DMS53 (cell line): Measurements from ENCODE around the gene ZMYND15.

ENCODE experiments used
- DNase-seq: peaks from one replicate; lab custom pipeline; 2025; lab: John Stamatoyannopoulos, UW

The ZMYND15 gene

DNA sequence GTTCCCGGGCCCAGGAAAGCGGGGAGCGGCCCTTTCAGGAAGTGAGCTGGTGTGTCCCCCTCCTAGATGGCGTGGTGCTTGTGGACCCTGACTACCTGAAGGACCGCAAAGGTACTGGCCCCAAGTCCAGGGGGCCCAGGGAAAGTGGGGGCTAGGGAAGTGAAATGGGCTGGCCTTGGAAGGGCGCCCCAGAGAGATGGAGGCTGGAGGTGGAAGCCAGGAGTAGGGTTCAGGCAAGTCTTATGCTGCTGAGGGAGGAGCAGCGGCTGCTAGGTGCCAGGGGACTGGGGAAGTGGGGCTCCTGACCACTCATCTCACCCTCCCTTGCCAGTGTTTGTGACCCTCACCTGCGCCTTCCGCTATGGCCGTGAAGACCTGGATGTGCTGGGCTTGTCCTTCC is 23.6 kb upstream of the ZMYND15 start:
- no peak for DNase-seq

- DNase-seq, result no peak
Observed at GRCh38 chr17:4717791-4718190, 21.8 kb upstream of the ZMYND15 start.

DNA sequence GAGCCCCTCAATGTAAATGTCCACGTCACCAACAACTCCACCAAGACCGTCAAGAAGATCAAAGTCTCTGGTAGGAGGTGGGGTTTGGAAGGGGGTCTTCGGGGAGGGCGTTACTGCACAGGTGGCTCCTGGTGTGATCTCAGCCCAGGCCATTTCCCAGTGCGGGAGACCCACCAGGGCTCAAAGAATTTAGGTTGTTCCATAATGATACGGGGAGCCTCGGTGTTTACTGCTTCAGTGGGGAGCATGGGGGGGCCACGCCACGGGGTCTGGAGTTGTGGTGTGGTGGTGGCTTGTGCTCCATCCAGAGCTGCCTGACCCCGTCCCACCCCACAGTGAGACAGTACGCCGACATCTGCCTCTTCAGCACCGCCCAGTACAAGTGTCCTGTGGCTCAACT is 21.4 kb upstream of the ZMYND15 start:
- DNase-seq, result no peak

DNA sequence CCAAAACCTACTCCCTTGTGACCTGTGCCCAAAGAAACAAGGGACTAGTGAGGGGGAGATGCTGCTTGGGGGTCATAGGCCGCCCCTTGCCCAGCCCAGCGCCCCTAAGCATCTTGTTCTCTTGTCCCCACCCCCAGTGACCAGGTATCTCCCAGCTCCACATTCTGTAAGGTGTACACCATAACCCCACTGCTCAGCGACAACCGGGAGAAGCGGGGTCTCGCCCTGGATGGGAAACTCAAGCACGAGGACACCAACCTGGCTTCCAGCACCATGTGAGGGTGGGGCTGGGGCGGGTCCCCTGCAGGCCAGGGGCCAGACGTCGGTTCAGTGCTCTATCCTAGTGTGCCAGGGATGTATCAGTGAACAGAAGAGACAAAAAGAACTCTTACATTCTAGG is 20.5 kb upstream of the ZMYND15 start:
- DNase-seq, result no peak

GRCh38 chr17:4719684-4720221 is 19.9 kb upstream of the ZMYND15 start:
- DNase-seq, result no peak

DNA sequence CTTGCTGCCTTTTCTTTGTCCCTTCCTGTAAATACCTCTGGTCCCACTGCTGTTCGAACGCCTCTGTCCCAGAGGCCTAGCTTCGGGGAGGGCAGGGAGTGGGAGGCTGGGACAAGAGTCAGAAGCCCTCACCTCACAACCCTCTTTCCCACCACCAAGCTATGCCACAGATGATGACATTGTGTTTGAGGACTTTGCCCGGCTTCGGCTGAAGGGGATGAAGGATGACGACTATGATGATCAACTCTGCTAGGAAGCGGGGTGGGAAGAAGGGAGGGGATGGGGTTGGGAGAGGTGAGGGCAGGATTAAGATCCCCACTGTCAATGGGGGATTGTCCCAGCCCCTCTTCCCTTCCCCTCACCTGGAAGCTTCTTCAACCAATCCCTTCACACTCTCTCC is 18.8 kb upstream of the ZMYND15 start:
- DNase-seq, result no peak

DNA sequence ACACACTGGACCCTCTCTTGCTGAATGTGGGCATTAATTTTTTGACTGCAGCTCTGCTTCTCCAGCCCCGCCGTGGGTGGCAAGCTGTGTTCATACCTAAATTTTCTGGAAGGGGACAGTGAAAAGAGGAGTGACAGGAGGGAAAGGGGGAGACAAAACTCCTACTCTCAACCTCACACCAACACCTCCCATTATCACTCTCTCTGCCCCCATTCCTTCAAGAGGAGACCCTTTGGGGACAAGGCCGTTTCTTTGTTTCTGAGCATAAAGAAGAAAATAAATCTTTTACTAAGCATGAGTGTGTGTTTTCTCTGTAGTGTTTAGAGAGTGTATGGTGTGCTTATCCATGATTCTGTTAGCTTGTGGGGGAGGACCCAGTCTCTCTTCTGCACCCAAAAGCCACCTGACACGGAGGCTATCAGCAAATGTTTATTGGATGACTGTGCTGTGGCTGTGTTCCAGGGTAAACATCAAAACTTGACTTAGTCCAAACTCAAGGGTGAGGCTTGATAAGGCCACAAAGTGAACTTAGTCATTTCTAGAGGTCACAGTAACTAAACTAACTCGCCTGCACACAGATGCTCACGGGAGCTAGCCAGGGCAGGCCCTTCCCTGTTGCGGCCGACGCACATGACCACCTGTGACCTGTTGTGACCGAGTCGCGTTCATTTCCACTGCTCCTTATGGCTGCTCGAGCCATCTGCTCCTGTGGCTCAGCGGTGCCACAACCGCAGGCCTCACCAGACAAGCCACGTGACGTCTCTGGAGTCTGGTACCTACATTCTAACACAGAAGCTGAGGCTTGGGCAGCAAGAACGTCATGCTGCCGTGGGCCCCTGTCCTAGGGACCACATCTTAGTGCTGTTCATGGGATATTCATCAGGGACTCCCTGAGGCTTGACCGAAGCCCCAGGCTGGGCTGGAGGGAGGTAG is 18.2 kb upstream of the ZMYND15 start:
- peak; percentile 88 for DNase-seq

- no peak for DNase-seq
Observed at GRCh38 chr17:4722678-4723240, 16.9 kb upstream of the ZMYND15 start.

DNA sequence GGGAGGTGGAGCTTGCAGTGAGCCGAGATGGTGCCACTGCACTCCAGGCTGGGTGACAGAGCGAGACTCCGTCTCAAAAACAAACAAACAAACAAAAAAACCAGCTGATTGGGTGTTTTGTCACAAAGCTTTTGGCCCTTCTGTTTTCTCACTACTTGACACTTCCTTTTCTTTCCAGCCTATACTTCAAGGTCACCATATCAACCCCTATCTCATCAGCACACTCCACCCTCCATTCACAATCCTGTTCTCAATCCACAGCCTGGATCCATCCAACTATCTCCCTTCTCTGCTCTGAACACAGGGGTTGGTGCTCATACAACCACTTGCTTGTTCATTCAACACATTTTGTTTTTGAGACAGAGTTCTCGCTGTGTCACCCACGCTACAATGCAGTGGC is 15.0 kb upstream of the ZMYND15 start:
- DNase-seq, result no peak

DNA sequence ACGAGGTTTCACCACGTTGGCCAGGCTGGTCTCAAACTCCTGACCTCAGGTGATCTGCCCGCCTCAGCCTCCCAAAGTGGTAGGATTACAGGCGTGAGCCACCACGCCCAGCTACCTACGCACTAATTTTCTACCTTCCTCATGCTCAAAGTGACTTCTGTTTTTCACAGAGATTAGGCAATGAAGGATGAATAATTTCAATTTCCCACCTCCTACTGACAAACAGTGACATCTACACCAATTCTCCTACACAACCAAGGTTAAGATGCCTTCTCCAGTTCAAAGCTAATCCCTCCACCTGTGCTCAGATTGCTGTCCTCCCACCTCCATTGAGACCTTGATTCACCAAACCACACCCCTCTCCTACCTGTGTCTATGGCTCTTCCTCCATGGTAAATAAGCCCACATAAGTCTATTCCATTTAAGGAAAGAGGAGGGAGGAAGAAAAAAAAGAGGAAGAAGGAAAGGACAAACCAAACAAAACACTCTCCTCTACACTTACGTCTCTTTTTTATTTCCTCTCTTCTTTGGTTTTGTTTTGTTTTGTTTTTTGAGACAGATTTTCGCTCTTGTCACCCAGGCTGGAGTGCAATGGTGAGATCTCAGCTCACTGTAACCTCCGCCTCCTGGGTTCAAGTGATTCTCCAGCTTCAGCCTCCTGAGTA is 13.9 kb upstream of the ZMYND15 start:
- no peak for DNase-seq

GRCh38 chr17:4728124-4728523 is 11.5 kb upstream of the ZMYND15 start:
- DNase-seq, result no peak

DNA sequence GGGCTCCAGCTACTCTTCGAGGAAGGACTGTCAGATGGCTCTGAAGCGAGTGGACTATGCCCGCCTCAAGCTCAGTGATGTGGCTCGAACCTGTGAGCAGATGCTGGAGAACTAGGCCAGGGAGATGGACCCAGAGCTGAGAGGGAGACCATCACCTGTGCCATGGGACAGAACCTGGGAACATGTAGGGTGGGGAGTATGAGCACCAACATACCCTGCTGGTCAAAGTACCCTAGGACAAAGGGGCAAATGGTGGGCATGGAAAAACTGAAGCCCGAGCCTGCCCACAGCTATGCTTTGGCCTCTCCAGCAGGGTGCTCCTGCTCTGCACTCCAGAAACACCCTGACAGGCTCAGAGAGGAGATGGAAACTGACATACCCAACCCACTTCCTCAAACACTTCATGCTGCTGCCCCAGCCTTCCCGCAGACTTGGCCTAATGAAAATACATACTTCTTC is 6.5 kb upstream of the ZMYND15 start:
- DNase-seq, result no peak

DNA sequence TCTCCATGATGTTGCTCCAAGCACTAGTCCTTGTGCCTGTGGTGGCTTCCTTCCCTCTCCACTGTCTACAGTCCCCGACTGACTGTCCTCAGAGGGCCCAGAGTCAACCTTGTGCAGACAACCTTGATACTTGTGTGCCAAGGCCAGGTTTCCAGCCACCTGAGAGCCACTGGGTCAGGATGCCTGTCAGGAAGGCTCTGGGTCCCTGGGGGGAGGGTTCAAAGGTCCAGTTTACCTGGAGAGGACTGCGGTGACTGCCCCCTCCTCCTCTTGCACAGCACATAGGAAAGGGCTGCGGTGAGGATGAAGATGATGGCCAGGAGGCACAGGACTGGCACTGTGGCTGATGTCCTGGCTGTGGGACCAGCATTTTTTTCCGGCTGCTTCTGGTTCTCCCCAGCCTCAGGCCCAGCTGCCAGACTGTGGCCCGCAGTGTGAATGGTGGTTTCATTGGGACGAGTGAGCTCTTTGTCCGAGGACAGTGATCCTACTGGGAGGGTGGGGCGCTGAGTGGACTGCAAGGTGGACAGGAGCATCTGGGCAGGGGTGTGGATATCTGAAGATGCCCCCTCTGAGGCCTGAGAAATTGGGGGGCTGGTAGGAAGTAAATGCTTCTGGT is 4.7 kb upstream of the ZMYND15 start:
- no peak for DNase-seq

DNA sequence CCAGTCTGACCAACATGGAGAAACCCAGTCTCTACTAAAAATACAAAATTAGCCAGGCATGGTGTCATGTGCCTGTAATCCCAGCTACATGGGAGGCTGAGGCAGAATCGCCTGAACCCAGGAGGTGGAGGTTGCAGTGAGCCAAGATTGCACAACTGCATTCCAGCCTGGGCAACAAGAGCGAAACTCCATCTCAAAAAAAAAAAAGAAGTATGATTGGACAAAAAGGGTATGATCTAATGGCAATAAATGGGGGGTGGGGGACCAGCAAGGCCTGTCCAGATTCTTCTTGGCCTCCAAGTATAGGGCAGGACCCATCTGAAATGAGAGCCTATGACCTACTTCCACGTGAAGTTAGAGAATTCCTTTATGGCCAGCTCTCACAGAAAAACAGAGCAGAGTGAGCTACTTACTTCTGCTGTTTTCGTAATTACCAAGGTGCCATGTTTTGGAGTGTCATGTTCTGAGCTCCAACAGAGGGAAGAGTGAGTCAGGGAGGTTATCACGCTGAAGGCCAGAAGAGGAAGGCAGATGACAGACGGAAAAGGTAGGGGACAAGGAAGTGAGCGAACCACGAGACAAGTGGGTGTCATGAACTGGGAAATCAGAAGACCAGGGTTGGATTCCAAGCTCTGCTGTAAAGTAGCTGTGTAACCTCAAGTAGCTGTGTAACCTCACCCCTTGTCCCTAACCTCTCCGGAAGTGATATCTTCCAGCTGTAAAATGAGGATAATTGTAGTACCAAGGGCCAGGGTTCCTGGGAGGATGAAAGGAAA is 3.6 kb upstream of the ZMYND15 start:
- no peak for DNase-seq

- DNase-seq, result peak; percentile 35
Observed at GRCh38 chr17:4738136-4739121, 1.2 kb upstream of the ZMYND15 start.

GRCh38 chr17:4740025-4740351 is 355 bp downstream of the ZMYND15 start:
- DNase-seq, result no peak

- DNase-seq, result no peak
Observed at GRCh38 chr17:4740584-4740983, 951 bp downstream of the ZMYND15 start.

DNA sequence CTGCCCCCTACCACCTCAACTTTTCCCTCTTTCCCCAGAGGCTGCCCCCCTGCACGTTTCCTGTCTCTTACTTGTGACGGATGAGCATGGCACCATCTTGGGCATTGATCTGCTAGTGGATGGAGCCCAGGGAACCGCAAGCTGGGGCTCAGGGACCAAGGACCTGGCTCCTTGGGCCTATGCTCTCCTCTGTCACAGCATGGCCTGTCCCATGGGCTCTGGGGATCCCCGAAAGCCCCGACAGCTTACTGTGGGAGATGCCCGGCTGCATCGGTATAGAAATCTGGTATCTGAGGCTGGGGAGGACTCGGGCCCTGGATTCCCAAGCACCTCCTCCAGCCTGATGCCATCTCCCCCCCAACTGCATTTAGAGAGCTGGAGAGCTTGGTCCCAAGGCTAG is 1.9 kb downstream of the ZMYND15 start:
- no peak for DNase-seq

DNA sequence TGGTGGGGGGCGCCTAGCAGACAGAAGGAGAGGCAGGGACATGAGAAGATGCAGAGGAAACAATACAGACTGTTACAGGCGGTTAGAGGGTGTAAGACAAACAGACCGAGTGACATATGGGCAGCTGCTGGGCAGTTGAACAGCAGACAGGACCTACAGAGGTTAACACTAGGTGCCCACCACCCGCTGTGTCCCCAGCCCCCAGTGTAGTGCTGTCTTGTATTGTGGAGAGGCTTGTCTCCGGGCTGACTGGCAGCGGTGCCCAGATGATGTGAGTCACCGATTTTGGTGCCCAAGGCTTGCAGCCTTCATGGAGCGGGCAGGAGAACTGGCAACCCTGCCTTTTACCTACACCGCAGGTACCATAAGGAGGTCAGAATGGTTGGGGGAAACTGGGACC is 2.5 kb downstream of the ZMYND15 start:
- no peak for DNase-seq

DNA sequence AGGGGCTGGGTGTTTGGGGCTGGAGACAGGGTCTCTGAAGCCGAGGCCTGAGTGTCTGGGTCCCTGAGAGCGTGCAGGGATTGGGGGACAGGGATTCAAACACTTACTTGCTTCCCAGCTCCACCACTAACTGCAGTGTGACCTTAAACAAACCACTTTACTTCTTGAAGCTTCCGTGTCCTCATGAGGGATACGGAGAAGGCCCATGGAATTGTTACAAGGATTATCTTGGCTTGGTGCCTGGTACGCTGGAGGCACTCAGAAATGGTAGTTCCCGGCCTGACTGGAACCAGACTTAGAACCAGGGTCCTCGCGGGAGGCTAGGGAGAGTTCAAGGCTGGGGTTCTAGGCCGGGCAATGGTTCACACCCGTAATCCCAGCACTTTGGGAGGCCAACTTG is 3.0 kb downstream of the ZMYND15 start:
- DNase-seq, result no peak
